Mesothelial cell of epicardium (in vitro differentiated cells): ENCODE data around the gene TMEM150C. TPM values are rescaled to one million over a fixed set of nuclear protein-coding genes. Genes with fewer than 3 reads are reported as not detected.

Experiments
- DNase-seq, 2 experiments: peaks; one replicate each; pipeline ENCODE4 v3.0.0; 2021; ENCODE audit warnings: low spot score in 2 of 2; ENCODE audit not compliant: unreplicated experiment in 2 of 2
- H3K27ac Mint-ChIP-seq: 2 replicates; pipeline ENCODE4 v1.8.0; 2021; ENCODE audit warnings: mixed read lengths
- H3K27me3 Mint-ChIP-seq: 2 replicates; pipeline ENCODE4 v1.8.0; 2021; ENCODE audit warnings: low read depth, mixed read lengths
- H3K36me3 Mint-ChIP-seq: 2 replicates; pipeline ENCODE4 v1.8.0; 2021; ENCODE audit warnings: mixed read lengths
- H3K4me1 Mint-ChIP-seq: 2 replicates; pipeline ENCODE4 v1.8.0; 2021; ENCODE audit warnings: mixed read lengths
- H3K4me3 Mint-ChIP-seq: 2 replicates; pipeline ENCODE4 v1.8.0; 2021; ENCODE audit warnings: mild to moderate bottlenecking, moderate library complexity, mixed read lengths
- H3K9me3 Mint-ChIP-seq: 2 replicates; pipeline ENCODE4 v1.8.0; 2021; ENCODE audit warnings: mixed read lengths
- CTCF ChIP-seq: fragments of 200-600 bp; sonication (generic); IDR thresholded peaks from one replicate; pipeline ENCODE4 v1.5.0; 2021; ENCODE audit warnings: antibody characterized with exemption; ENCODE audit not compliant: unreplicated experiment
- total RNA-seq: library from RNA; stranded (reverse); gene quantifications from 3 replicates; pipeline ENCODE4 v1.2.1, GENCODE V29; 2021

TMEM150C gene
- total RNA-seq, 1 donor from 2014 or later: 4.3 TPM

DNA sequence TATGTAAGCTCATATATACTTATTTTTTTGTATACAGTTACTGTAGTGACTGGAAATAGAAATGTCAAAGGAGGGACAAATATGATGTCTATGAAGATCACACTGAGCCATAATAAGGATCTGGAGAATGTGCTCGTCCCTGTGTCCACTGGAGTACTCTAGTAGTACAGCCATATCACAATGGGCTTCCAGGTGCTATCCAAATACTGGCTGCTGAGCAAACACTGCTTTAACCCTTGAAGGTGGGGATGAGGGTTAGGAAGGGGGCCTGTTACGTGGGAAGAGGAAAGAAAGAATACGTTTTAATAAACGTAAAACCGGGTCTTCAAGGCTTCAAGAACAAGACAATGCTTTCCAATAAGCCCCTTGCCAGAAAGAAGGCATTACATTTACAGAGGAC, 29.8 kb upstream of the TMEM150C start:
- peaks cover 2% of the 10 kb centered on the region for H3K4me1 Mint-ChIP-seq
- H3K9me3 Mint-ChIP-seq: no peaks in the 10 kb centered on the region
- H3K27me3 Mint-ChIP-seq: peaks cover 1% of the 10 kb centered on the region
- no peak for TF ChIP-seq CTCF
- H3K36me3 Mint-ChIP-seq: no peaks in the 10 kb centered on the region
- H3K4me3 Mint-ChIP-seq: no peak overlapping the region
- no peak overlapping the region for H3K27ac Mint-ChIP-seq
- no peak for DNase-seq

- no peaks in the 10 kb centered on the region for H3K36me3 Mint-ChIP-seq
- TF ChIP-seq CTCF: no peak
- no peak overlapping the region for H3K4me3 Mint-ChIP-seq
- H3K27ac Mint-ChIP-seq: no peak overlapping the region
- H3K9me3 Mint-ChIP-seq: no peaks in the 10 kb centered on the region
- no peak for DNase-seq
- peaks cover 1% of the 10 kb centered on the region for H3K27me3 Mint-ChIP-seq
- peaks cover 9% of the 10 kb centered on the region for H3K4me1 Mint-ChIP-seq
Observed at GRCh38 chr4:82589756-82590155, 28.0 kb upstream of the TMEM150C start.

DNA sequence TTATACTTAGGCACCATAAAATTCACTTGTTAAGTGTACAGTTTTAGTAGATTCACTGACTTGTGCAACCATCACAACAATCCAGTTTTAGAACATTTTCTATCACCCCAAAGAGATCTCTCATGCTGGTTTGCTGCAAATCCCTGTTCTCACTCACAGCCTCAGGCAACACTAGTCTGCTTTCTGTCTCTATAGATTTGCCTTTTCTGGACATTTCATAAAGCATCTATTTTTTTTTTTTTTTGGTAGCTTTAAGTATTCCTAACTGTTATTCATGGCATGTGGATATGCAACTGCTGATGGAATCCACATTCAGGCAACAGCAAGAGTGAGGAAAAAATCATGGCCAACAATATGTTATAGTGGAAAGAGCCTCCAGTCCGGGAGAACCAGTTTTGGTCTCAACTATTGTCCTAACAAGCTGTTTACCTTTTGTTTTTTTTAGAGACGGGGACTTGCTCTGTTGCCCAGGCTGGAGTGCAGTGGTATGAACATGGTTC, 27.0 kb upstream of the TMEM150C start:
- Mint-ChIP-seq H3K27me3 (peaks cover 1% of the 10 kb centered on the region), H3K27ac (no peak overlapping the region), H3K4me1 (peaks cover 7% of the 10 kb centered on the region), H3K4me3 (no peak overlapping the region), H3K9me3 (no peaks in the 10 kb centered on the region), H3K36me3 (no peaks in the 10 kb centered on the region)
- DNase-seq: no peak
- no peak for TF ChIP-seq CTCF

DNA sequence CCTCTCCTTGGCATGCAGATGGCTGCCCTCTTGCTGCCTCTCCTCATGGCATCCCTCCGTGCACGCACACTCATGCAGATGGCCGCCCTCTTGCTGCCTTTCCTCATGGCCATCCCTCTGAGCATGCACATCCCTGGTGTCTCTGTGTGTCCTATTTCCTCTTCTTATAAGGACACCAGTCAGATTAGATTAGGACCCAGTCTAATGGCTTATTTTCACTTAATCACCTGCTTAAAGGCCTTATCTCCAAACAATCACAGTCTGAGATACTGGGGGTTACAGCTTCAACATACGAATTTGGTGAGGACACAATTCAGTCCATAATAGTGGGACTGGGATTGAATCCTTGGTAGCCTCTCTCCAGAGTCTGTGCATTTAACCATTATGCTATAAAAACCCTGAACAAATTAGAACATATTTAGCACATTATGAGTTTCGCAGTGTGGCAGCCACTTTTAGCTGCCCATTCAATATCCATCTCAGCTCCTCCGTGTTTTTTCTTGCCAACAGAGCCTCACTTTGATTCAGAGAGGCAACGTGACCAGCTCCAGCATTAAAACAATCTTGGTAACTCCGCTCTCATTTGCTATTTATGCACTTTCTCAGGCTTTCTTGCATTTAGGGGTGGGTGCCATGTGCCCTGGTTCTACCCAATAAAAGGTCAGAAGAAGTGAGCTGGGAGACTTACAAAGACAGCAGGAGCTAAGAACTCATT, 26.2 kb upstream of the TMEM150C start:
- Mint-ChIP-seq H3K27ac (no peak overlapping the region), H3K4me1 (peaks cover 7% of the 10 kb centered on the region), H3K4me3 (no peak overlapping the region), H3K36me3 (no peaks in the 10 kb centered on the region), H3K27me3 (peaks cover 1% of the 10 kb centered on the region), H3K9me3 (no peaks in the 10 kb centered on the region)
- DNase-seq: no peak
- TF ChIP-seq CTCF: no peak

DNA sequence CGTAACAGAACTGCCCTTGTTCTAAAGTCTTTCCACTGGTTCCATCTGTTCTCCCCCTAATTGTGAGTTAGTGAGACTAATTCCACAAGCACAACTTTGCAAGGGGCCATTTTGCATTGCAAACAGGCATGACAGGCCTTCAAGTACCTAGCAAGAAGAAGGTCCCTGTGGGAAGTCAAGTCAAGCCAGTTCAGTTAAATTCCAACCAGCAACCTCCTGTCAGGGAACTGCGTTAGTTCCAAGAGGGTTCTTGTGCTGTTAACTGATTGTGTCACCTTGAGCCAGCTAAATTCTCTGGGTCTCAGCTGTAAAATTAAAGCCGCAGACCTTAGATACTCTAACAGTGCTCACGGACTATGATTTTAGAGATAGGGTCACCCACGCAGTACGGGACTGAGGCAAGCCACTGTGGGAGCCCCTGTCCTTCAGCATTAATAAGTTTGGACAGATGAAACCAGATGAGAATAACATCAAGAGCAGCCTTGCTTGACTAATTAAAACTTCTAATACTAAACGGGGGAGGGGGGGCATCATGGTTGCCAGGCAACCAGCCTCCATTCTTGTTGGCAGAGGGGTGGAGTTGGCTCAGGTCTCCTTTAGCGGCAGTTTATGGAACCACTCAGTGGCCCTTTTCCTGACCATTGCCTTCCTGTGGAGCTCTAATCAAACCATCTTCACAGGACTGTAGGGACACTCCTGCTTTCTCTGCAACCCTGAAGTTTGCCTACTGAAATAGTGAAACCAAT, 24.1 kb upstream of the TMEM150C start:
- Mint-ChIP-seq H3K4me3 (no peak overlapping the region), H3K4me1 (peaks cover 7% of the 10 kb centered on the region), H3K27me3 (no peaks in the 10 kb centered on the region), H3K9me3 (no peaks in the 10 kb centered on the region), H3K36me3 (no peaks in the 10 kb centered on the region), H3K27ac (no peak overlapping the region)
- no peak for TF ChIP-seq CTCF
- DNase-seq: no peak
